ENCODE results near the gene BACH1. TPM values are rescaled to one million over a fixed set of nuclear protein-coding genes. Genes with fewer than 3 reads are reported as not detected.

BACH1 gene
- total RNA-seq, 1 donor from 2014 or later: 12.7 TPM

GRCh38 chr21:29326914-29327554 lies 28.3 kb downstream of the BACH1 start:
- Histone ChIP-seq H3K36me3 (peaks cover 28 to 38% of the 10 kb centered on the region in 2 donors), H3K27me3 (no peaks in the 10 kb centered on the region), H3K4me1 (no peaks in the 10 kb centered on the region), H3K4me3 (no peak overlapping the region), H3K9me3 (no peaks in the 10 kb centered on the region), H3K27ac (no peak overlapping the region)
- intact Hi-C loops (cut with DNase I): no loop called here
- no peak for DNase-seq (ENCODE audit: low spot score in 2 of 2)
- no peak for TF ChIP-seq CTCF (IDR thresholded peaks at IDR 0.05)

- no peaks in the 10 kb centered on the region for H3K27me3 ChIP-seq
- H3K4me3 ChIP-seq: no peak overlapping the region
- H3K4me1 ChIP-seq: peaks cover 0 to 6% of the 10 kb centered on the region in 2 donors
- TF ChIP-seq CTCF (IDR thresholded peaks at IDR 0.05): no peak
- H3K27ac ChIP-seq: no peak overlapping the region
- intact Hi-C loops (cut with DNase I): no loop called here
- peaks cover 22 to 29% of the 10 kb centered on the region in 2 donors for H3K36me3 ChIP-seq
- no peak for DNase-seq (ENCODE audit: low spot score in 2 of 2)
- no peaks in the 10 kb centered on the region for H3K9me3 ChIP-seq
These were observed 30.7 kb downstream of the BACH1 start for GRCh38 chr21:29329406-29329805.

- no peak overlapping the region for H3K27ac ChIP-seq
- intact Hi-C loops (cut with DNase I): no loop called here
These were observed 32.1 kb downstream of the BACH1 start for GRCh38 chr21:29330797-29331196.

GRCh38 chr21:29332461-29333362 lies 34.0 kb downstream of the BACH1 start:
- H3K4me1 ChIP-seq: peaks cover 0 to 6% of the 10 kb centered on the region in 2 donors
- intact Hi-C loops (cut with DNase I): no loop called here

More at GRCh38 chr21:29330797-29331196, 32.1 kb downstream of the BACH1 start:
- H3K9me3 ChIP-seq: no peaks in the 10 kb centered on the region
- no peak for TF ChIP-seq CTCF (IDR thresholded peaks at IDR 0.05)
- peaks cover 22 to 29% of the 10 kb centered on the region in 2 donors for H3K36me3 ChIP-seq
- H3K4me1 ChIP-seq: peaks cover 0 to 6% of the 10 kb centered on the region in 2 donors
- H3K4me3 ChIP-seq: no peak overlapping the region
- no peaks in the 10 kb centered on the region for H3K27me3 ChIP-seq
- no peak for DNase-seq (ENCODE audit: low spot score in 2 of 2)

GRCh38 chr21:29333406-29333805 lies 34.7 kb downstream of the BACH1 start:
- H3K9me3 ChIP-seq: no peaks in the 10 kb centered on the region
- no peaks in the 10 kb centered on the region for H3K27me3 ChIP-seq
- H3K27ac ChIP-seq: peak overlapping the region in 1 of 2 donors; percentile 14
- peaks cover 8 to 9% of the 10 kb centered on the region in 2 donors for H3K36me3 ChIP-seq
- no peak for TF ChIP-seq CTCF (IDR thresholded peaks at IDR 0.05)
- DNase-seq (ENCODE audit: low spot score in 2 of 2): no peak
- H3K4me3 ChIP-seq: no peak overlapping the region
- intact Hi-C loops (cut with DNase I): no loop called here
- peaks cover 0 to 6% of the 10 kb centered on the region in 2 donors for H3K4me1 ChIP-seq

More at GRCh38 chr21:29332461-29333362, 34.0 kb downstream of the BACH1 start:
- Histone ChIP-seq H3K9me3 (no peaks in the 10 kb centered on the region), H3K4me3 (no peak overlapping the region), H3K36me3 (peaks cover 10 to 11% of the 10 kb centered on the region in 2 donors), H3K27ac (peak overlapping the region in 1 of 2 donors; percentile 14), H3K27me3 (no peaks in the 10 kb centered on the region)
- no peak for DNase-seq (ENCODE audit: low spot score in 2 of 2)
- TF ChIP-seq CTCF (IDR thresholded peaks at IDR 0.05): no peak
